Adipose tissue (tissue), 3 donors: ENCODE data around the gene CT83. TPM values are rescaled to one million over a fixed set of nuclear protein-coding genes. Genes with fewer than 3 reads are reported as not detected.

Source experiments
- H3K27ac ChIP-seq: one replicate; pipeline ENCODE4 v1.5.1; 2013; ENCODE audit warnings: low read depth, low read length
- WGBS, 3 donors: extraction: QIAGEN DNeasy Blood & Tissue Kit; methylation state at CpG; one replicate each; pipeline ENCODE4 v1.1.7; 2013; 5-methylcytosine and 5-hydroxymethylcytosine counted together
- polyA plus RNA-seq, 3 donors: library from polyadenylated mRNA; stranded (reverse); fragments of 200-250 nt; gene quantifications; one replicate each; pipeline ENCODE4 v1.2.3, GENCODE V29; 2013
- donor health status: healthy with polysubstance abuse.
- donor health status: Bipolar disorder and iron deficiency.
- donor health status: healthy.

The CT83 gene, protein sequence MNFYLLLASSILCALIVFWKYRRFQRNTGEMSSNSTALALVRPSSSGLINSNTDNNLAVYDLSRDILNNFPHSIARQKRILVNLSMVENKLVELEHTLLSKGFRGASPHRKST
- polyA plus RNA-seq = not detected

- 82 to 95% (median 87%) methylated on average over 18 of the region's 18 CpGs for WGBS, 3 donors
- no peak within 1 kb of the TSS for H3K27ac ChIP-seq
Measured at GRCh38 chrX:116462822-116463221, at the start of gene CT83. Gene CT83 (minus strand): TSS chrX:116462976. CDS start chrX:116462856, 120 bp downstream.

- H3K27ac ChIP-seq = no peak overlapping the region
Measured at GRCh38 chrX:116499780-116500179, 37.0 kb upstream of the CT83 start.

- WGBS, 3 donors = 51 to 69% (median 65%) methylated on average over 2 of the region's 2 CpGs
- H3K27ac ChIP-seq = no peak overlapping the region
Measured at GRCh38 chrX:116493271-116493670, 30.5 kb upstream of the CT83 start.

- no peak overlapping the region for H3K27ac ChIP-seq
Measured at GRCh38 chrX:116490104-116490503, 27.3 kb upstream of the CT83 start.

GRCh38 chrX:116480059-116480458 lies 17.3 kb upstream of the CT83 start:
- no peak overlapping the region for H3K27ac ChIP-seq
- 88 to 90% (median 89%) methylated on average over 2 of the region's 2 CpGs for WGBS, 3 donors

- 52 to 65% (median 65%) methylated on average over 2 of the region's 2 CpGs for WGBS, 3 donors
- H3K27ac ChIP-seq = no peak overlapping the region
Measured at GRCh38 chrX:116449156-116449555, 13.6 kb downstream of the CT83 start.

DNA sequence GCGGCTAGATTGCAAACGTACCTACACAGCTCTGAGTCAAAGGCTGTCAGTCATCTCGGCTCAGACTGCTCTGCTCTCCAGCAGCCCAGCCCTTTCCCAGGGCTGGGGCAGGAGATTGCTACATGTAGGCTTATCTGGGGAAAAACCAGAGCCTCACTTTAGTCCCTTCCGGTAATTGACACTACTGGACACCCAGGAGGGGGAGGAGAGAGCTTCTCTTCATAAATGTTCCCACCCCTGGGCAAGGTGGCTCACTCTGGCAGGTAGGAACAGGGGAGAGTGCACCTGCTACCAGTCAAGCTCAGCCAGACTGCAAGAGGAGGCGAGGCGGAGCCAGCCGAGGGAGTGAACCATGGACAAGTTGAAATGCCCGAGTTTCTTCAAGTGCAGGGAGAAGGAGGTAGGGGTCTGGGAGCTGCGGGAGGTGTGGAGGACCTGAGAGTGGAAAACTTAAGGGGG lies 26.4 kb downstream of the CT83 start, which contains the start of gene SLC6A14:
TSS of gene SLC6A14 (plus strand) at position 249 of the 459 bp plus-strand sequence. CDS start at position 353, 104 bp downstream.
- H3K27ac ChIP-seq = no peak within 1 kb of the TSS

GRCh38 chrX:116435597-116435996 lies 27.2 kb downstream of the CT83 start:
- H3K27ac ChIP-seq = no peak overlapping the region

More for the DNA sequence above, 26.4 kb downstream of the CT83 start, which contains the start of gene SLC6A14:
- WGBS, 3 donors = 29 to 73% (median 65%) methylated on average over 5 to 9 of the region's 9 CpGs

- no peak overlapping the region for H3K27ac ChIP-seq
- 74 to 85% (median 80%) methylated on average over 3 of the region's 3 CpGs for WGBS, 3 donors
Measured at GRCh38 chrX:116427978-116428377, 34.8 kb downstream of the CT83 start.

DNA sequence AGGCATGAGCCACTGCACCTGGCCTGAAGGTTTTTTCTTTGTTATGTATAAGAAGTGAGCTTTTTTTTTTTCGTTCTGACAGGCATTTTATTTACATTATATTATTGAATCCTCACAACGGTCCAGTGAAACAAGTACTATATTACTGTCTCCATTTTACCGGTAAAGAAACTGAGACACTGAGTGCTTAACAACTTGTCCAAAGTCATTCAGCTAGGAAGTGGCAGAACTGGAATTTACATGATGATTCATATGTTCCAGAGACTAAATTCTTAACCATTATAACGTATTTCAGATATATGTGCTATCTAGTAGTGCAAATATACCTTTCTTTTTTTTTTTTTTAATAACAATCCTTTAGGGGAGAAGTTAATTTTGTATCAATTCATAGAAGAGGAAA lies 44.8 kb downstream of the CT83 start:
- no peak overlapping the region for H3K27ac ChIP-seq
- WGBS, 3 donors = 54 to 69% (median 59%) methylated on average over 4 of the region's 4 CpGs

DNA sequence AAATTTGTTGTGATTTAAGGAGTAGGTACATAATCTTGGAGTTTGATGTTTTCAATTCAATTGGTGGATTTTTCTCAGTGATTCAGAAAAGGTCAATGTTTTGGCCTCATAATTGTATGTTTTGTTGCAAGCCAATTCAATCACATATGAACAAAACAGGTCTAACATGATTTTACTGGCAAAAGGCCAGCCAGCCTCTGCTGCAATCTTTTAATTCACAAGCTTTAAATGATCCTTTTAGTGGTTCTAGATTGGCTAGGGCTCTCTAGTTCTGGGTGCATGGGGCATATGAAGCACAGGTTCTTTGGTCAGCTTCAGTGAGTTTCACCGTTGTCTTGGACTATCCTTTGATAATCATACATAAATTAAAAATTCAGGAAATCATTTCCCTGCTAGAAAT lies 45.6 kb downstream of the CT83 start:
- WGBS, 3 donors = 68 to 92% (median 86%) methylated on average over 1 of the region's 1 CpG

DNA sequence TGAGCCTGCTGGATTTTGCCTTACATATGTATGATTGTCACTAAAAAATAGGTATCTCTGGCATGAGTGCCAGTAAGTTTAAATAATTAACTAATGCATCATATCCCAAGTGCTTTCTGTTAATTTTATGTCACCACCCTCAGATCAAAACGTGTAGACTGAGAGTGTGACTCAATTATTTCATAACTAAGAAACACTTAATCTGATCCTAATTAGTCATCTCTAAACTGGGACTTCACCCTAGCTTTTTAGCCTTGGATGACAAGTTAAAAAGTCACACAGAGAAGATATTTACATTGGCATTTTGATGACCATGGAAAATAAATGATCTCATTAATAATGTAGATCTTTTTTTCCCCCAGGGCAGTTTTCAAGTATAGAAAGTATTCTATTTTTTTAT lies 49.5 kb downstream of the CT83 start:
- WGBS, 3 donors = 9 to 17% (median 16%) methylated on average over 1 of the region's 1 CpG
- H3K27ac ChIP-seq = no peak overlapping the region

More for the DNA sequence above, 45.6 kb downstream of the CT83 start:
- H3K27ac ChIP-seq = no peak overlapping the region

Other genes with a start within 250 kb of the CT83 start
- gene SLC6A14, start 26.4 kb downstream of the CT83 start, polyA plus RNA-seq = under 1 TPM; 0.01 to 0.11 (median 0.01) TPM